GM23248 (cell line): ENCODE data around the gene PMAIP1.

Experiments
- EZH2 ChIP-seq: fragments of 200-600 bp; sonication (generic); IDR thresholded peaks from 2 replicates; pipeline ENCODE4 v1.6.1; 2018; ENCODE audit warnings: antibody characterized with exemption, mild to moderate bottlenecking; ENCODE audit not compliant: insufficient read depth, poor library complexity, severe bottlenecking
- EZH2phosphoT487 ChIP-seq: fragments of 200-600 bp; sonication (generic); IDR thresholded peaks from 2 replicates; pipeline ENCODE4 v1.6.1; 2018; ENCODE audit warnings: antibody characterized with exemption, moderate library complexity, mild to moderate bottlenecking, low read depth; ENCODE audit not compliant: insufficient read depth

GRCh38 chr18:59952283-59953007 lies 52.6 kb downstream of the PMAIP1 start:
- no peak for TF ChIP-seq EZH2
- TF ChIP-seq EZH2phosphoT487: no peak
